B cell (primary cell): ENCODE measurements around the gene SRSF10. TPM values are rescaled to one million over a fixed set of nuclear protein-coding genes. Genes with fewer than 3 reads are reported as not detected.
"Not testable (repeated sequence)": the region's sequence is repeated elsewhere in the genome, so short reads cannot be mapped to it uniquely, and the experiment has no call there.

Experiments
- ATAC-seq: fragments of 200-7000 bp; cut with Tn5 transposase; one replicate; pipeline ENCODE4 v1.10.0; 2021; ENCODE audit warnings: low read depth, mild to moderate bottlenecking, moderate number of reproducible peaks, moderate library complexity
- CTCF ChIA-PET: fragments of 350-600 bp; sonication (Branson Sonifier 250); formaldehyde crosslinking; loops from one replicate; lab custom pipeline; 2021; ENCODE audit warnings: antibody characterized with exemption, inconsistent platforms; lab: Charles Lee
- POLR2A ChIA-PET: fragments of 350-600 bp; sonication (Branson Sonifier 250); formaldehyde crosslinking; loops from one replicate; lab custom pipeline; 2021; ENCODE audit warnings: antibody characterized with exemption; lab: Charles Lee
- DNase-seq: peaks from one replicate; pipeline ENCODE4 v3.0.0; 2013
- H2AFZ ChIP-seq: 2 replicates; pipeline ENCODE4 v1.6.1; 2012; ENCODE audit warnings: mild to moderate bottlenecking, low read depth, low read length; ENCODE audit not compliant: insufficient read depth, poor library complexity, severe bottlenecking
- H3K27ac ChIP-seq, 2 donors: 1 replicate in 1 of 2; 2 replicates in 1 of 2; pipeline ENCODE4 v1.5.1; 2012 to 2013; ENCODE audit warnings: low read length in 2 of 2, mild to moderate bottlenecking in 2 of 2, moderate library complexity in 1 of 2
- H3K27me3 ChIP-seq, 4 experiments: fragments of 200-600 bp in 1 of 4; sonication (generic) in 1 of 4; replicated peaks in 1 of 4; 1 replicate in 2 of 4; 2 replicates in 2 of 4; pipeline versions ENCODE4 v1.6.1 to v1.7.0; 2013 to 2016; ENCODE audit warnings: low read length in 3 of 4, mild to moderate bottlenecking in 2 of 4, mixed read lengths in 1 of 4, moderate library complexity in 1 of 4; ENCODE audit not compliant: insufficient read depth in 4 of 4, control insufficient read depth in 3 of 4; ENCODE audit errors: control extremely low read depth in 1 of 4
- H3K36me3 ChIP-seq, 2 experiments: replicated peaks in 1 of 2; 1 replicate in 1 of 2; 2 replicates in 1 of 2; pipeline versions ENCODE4 v1.6.1 to v1.7.1; 2013; ENCODE audit warnings: low read length in 1 of 2; ENCODE audit not compliant: insufficient read depth in 2 of 2, control insufficient read depth in 1 of 2; ENCODE audit errors: control extremely low read depth in 1 of 2, extremely low read depth in 1 of 2
- H3K4me1 ChIP-seq, 2 donors: fragments of 200-600 bp in 1 of 2; sonication (generic) in 1 of 2; 1 replicate in 1 of 2; 2 replicates in 1 of 2; pipeline versions ENCODE4 v1.5.1 to v1.6.1; 2013 to 2017; ENCODE audit warnings: low read length in 2 of 2; ENCODE audit not compliant: control insufficient read depth in 2 of 2, insufficient read depth in 2 of 2
- H3K4me2 ChIP-seq: replicated peaks from 2 replicates; pipeline ENCODE3; 2012; ENCODE audit warnings: mild to moderate bottlenecking, low read depth, low read length; ENCODE audit not compliant: poor library complexity, severe bottlenecking
- H3K4me3 ChIP-seq, 5 experiments: fragments of 200-600 bp in 1 of 5; sonication (generic) in 1 of 5; 1 replicate in 3 of 5; 2 replicates in 2 of 5; pipeline versions ENCODE4 v1.5.1 to v1.7.0; 2011 to 2016; ENCODE audit warnings: low read length in 4 of 5, mild to moderate bottlenecking in 4 of 5, low read depth in 2 of 5, control low read depth in 1 of 5, moderate library complexity in 1 of 5; ENCODE audit not compliant: insufficient read depth in 1 of 5; ENCODE audit errors: control extremely low read depth in 1 of 5, extremely low read depth in 1 of 5
- H3K79me2 ChIP-seq: fragments of 200-600 bp; sonication (generic); one replicate; pipeline ENCODE4 v1.6.0; 2016; ENCODE audit warnings: low read length; ENCODE audit not compliant: control insufficient read depth, insufficient read depth
- H3K9ac ChIP-seq: fragments of 200-600 bp; sonication (generic); 2 replicates; pipeline ENCODE4 v1.6.1; 2017; ENCODE audit warnings: mild to moderate bottlenecking, low read length, moderate library complexity
- H3K9me3 ChIP-seq, 3 donors: one replicate each; pipeline versions ENCODE4 v1.6.1 to v1.7.1; 2013; ENCODE audit warnings: low read length in 2 of 3; ENCODE audit not compliant: control insufficient read depth in 2 of 3, insufficient read depth in 1 of 3; ENCODE audit errors: control extremely low read depth in 1 of 3
- H4K20me1 ChIP-seq: 2 replicates; pipeline ENCODE4 v1.6.0; 2012; ENCODE audit warnings: mild to moderate bottlenecking, low read length; ENCODE audit not compliant: insufficient read depth, control insufficient read depth, poor library complexity, severe bottlenecking
- H3K27ac Mint-ChIP-seq: one replicate; pipeline ENCODE4 v1.8.0; 2021; ENCODE audit warnings: mixed read lengths
- H3K27me3 Mint-ChIP-seq: one replicate; pipeline ENCODE4 v1.8.0; 2021; ENCODE audit warnings: mixed read lengths
- H3K4me1 Mint-ChIP-seq: one replicate; pipeline ENCODE4 v1.8.0; 2021; ENCODE audit warnings: mixed read lengths
- H3K4me3 Mint-ChIP-seq: one replicate; pipeline ENCODE4 v1.8.0; 2021; ENCODE audit warnings: mixed read lengths
- H3K9me3 Mint-ChIP-seq: one replicate; pipeline ENCODE4 v1.8.0; 2022; ENCODE audit warnings: mixed read lengths; ENCODE audit not compliant: insufficient read depth
- CTCF ChIP-seq: fragments of 200-600 bp; IDR thresholded peaks from one replicate; pipeline ENCODE4 v1.8.0; 2022; ENCODE audit warnings: antibody characterized with exemption, mild to moderate bottlenecking
- EZH2 ChIP-seq: IDR thresholded peaks from 2 replicates; pipeline ENCODE4 v1.6.1; 2012; ENCODE audit warnings: borderline replicate concordance, low read depth, mild to moderate bottlenecking, moderate library complexity, low read length; ENCODE audit not compliant: insufficient read depth, poor library complexity, severe bottlenecking
- WGBS: methylation state at CpG from one replicate; pipeline ENCODE4 v1.1.5; 2013; ENCODE audit warnings: missing lambda C conversion rate; ENCODE audit not compliant: insufficient coverage; 5-methylcytosine and 5-hydroxymethylcytosine counted together
- intact Hi-C: fragments of 100-400 bp; cut with micrococcal nuclease; formaldehyde crosslinking; loops from one replicate; pipeline ENCODE4 v1.10.0; 2022
- polyA plus RNA-seq: library from polyadenylated mRNA; depleted of rRNA; stranded (reverse); fragments of >200 nt; gene quantifications from 2 replicates; pipeline ENCODE4 v1.2.3, GENCODE V29; 2012
- total RNA-seq, 2 donors: library from RNA; stranded (reverse); fragments of 120-200 nt in 1 of 2; gene quantifications; 1 replicate in 1 of 2; 2 replicates in 1 of 2; pipeline versions ENCODE4 v1.2.3 to v1.2.4, GENCODE V29; 2013 to 2022

The SRSF10 gene
- total and polyA plus RNA-seq, 2 donors (not counting 1 experiment from before 2014, with no cell fraction given), result 98.6 to 213 TPM

GRCh38 chr1:24010650-24011049 lies 30.5 kb upstream of the SRSF10 start:
- H3K27ac ChIP-seq, result no peak overlapping the region
- CTCF ChIA-PET, result interaction anchor here (0.6 kb wide), 1 partner anchor 826 kb away, joined by 3 read pairs; no protein-coding TSS in a partner anchor
- no peak overlapping the region for H3K4me3 Mint-ChIP-seq

GRCh38 chr1:24009406-24009805 lies 29.3 kb upstream of the SRSF10 start:
- Histone ChIP-seq H3K27ac (no peak overlapping the region), H2AFZ (no peak overlapping the region), H3K27me3 (peaks cover 0 to 2% (median 0%) of the 10 kb centered on the region in 4 experiments), H4K20me1 (no peaks in the 10 kb centered on the region), H3K9ac (no peak overlapping the region), H3K9me3 (no peaks in the 10 kb centered on the region), H3K4me1 (no peaks in the 10 kb centered on the region), H3K36me3 (no peaks in the 10 kb centered on the region), H3K4me2 (no peak overlapping the region), H3K79me2 (no peaks in the 10 kb centered on the region), H3K4me3 (no peak overlapping the region)
- intact Hi-C loops, result no loop called here
- CTCF ChIA-PET, result no interaction called here
- H3K27ac Mint-ChIP-seq, result no peak overlapping the region
- no peak overlapping the region for H3K4me3 Mint-ChIP-seq
- POLR2A ChIA-PET, result no interaction called here
- H3K4me1 Mint-ChIP-seq, result no peaks in the 10 kb centered on the region
- H3K9me3 Mint-ChIP-seq, result no peaks in the 10 kb centered on the region
- peaks cover 22% of the 10 kb centered on the region for H3K27me3 Mint-ChIP-seq
- ATAC-seq (no peak), DNase-seq (no peak)
- no peak for TF ChIP-seq CTCF
- TF ChIP-seq EZH2, result no peak
- 100% methylated on average over 1 of the region's 1 CpG for WGBS

More at GRCh38 chr1:24010650-24011049, 30.5 kb upstream of the SRSF10 start:
- H3K36me3 ChIP-seq, result no peaks in the 10 kb centered on the region
- no peaks in the 10 kb centered on the region for H3K79me2 ChIP-seq
- H3K4me2 ChIP-seq, result no peak overlapping the region
- no peak overlapping the region for H2AFZ ChIP-seq
- 92% methylated on average over 3 of the region's 5 CpGs for WGBS
- no peak overlapping the region for H3K27ac Mint-ChIP-seq
- H3K9me3 Mint-ChIP-seq, result no peaks in the 10 kb centered on the region
- no peaks in the 10 kb centered on the region for H3K4me1 ChIP-seq
- no peaks in the 10 kb centered on the region for H3K4me1 Mint-ChIP-seq
- H3K27me3 ChIP-seq, result peaks cover 0 to 5% (median 1%) of the 10 kb centered on the region in 4 experiments
- H3K9me3 ChIP-seq, result no peaks in the 10 kb centered on the region
- no peaks in the 10 kb centered on the region for H4K20me1 ChIP-seq
- H3K9ac ChIP-seq, result no peak overlapping the region
- no peak for ATAC-seq
- intact Hi-C loops, result no loop called here
- H3K4me3 ChIP-seq, result no peak overlapping the region
- H3K27me3 Mint-ChIP-seq, result peaks cover 31% of the 10 kb centered on the region
- TF ChIP-seq EZH2 (no peak), CTCF (no peak)
- DNase-seq, result no peak
- POLR2A ChIA-PET, result no interaction called here

GRCh38 chr1:24008574-24009184 lies 28.6 kb upstream of the SRSF10 start:
- POLR2A ChIA-PET, H3K4me1 Mint-ChIP-seq, H3K27ac ChIP-seq, H3K27me3 ChIP-seq, H3K27ac Mint-ChIP-seq, H3K4me3 Mint-ChIP-seq, H2AFZ ChIP-seq, ATAC-seq, H3K9me3 ChIP-seq, CTCF ChIA-PET, H3K36me3 ChIP-seq, H4K20me1 ChIP-seq, intact Hi-C loops, H3K4me1 ChIP-seq, H3K9me3 Mint-ChIP-seq, H3K79me2 ChIP-seq, H3K4me2 ChIP-seq, H3K4me3 ChIP-seq, H3K9ac ChIP-seq, DNase-seq: not testable (repeated sequence)
- WGBS, result no CpG with 5 or more reads among the region's 3 CpGs
- peaks cover 21% of the 10 kb centered on the region for H3K27me3 Mint-ChIP-seq
